IPS-15b (cell line): ENCODE measurements around the gene RCE1.

Experiments
- H3K27me3 ChIP-seq: one replicate; pipeline ENCODE4 v1.6.1; 2013; ENCODE audit warnings: low read length; ENCODE audit not compliant: control insufficient read depth, insufficient read depth
- H3K36me3 ChIP-seq: one replicate; pipeline ENCODE4 v1.6.1; 2013; ENCODE audit warnings: low read length; ENCODE audit not compliant: control insufficient read depth, insufficient read depth
- H3K4me1 ChIP-seq: one replicate; pipeline ENCODE4 v1.6.1; 2013; ENCODE audit warnings: mild to moderate bottlenecking, low read length; ENCODE audit not compliant: control insufficient read depth, insufficient read depth
- H3K4me3 ChIP-seq: one replicate; pipeline ENCODE4 v1.5.1; 2013; ENCODE audit warnings: low read depth, low read length
- H3K9ac ChIP-seq: one replicate; pipeline ENCODE4 v1.6.1; 2013; ENCODE audit warnings: low read depth, mild to moderate bottlenecking, low read length
- H3K9me3 ChIP-seq: one replicate; pipeline ENCODE4 v1.6.1; 2013; ENCODE audit warnings: mild to moderate bottlenecking, low read length; ENCODE audit not compliant: control insufficient read depth, insufficient read depth

The RCE1 gene

GRCh38 chr11:66859686-66860448, 16.6 kb downstream of the RCE1 start:
- H3K4me1 ChIP-seq: peaks cover 4% of the 10 kb centered on the region
- H3K9me3 ChIP-seq: no peaks in the 10 kb centered on the region
- no peak overlapping the region for H3K4me3 ChIP-seq
- peaks cover 23% of the 10 kb centered on the region for H3K36me3 ChIP-seq
- H3K27me3 ChIP-seq: no peaks in the 10 kb centered on the region
- no peak overlapping the region for H3K9ac ChIP-seq

DNA sequence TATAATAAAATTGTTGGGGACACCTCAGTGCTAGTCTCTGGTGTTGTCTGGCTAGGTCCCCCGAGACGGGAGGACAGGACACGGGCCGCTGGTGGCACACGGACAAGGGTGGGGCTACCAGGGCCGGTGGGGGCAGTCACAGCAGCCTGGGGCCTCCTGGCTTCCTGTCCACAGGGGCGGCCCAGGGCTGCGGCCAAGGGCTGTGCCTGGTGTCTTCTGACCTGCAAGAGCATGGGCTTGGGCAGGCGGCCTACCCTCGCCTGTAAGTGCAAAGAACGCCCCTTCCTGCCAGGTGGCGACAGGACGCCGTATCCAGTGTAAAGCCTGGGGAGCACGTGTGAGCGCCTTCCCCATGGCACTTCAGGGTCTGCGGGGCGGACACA, 17.2 kb downstream of the RCE1 start:
- peak overlapping the region; percentile 8 for H3K9ac ChIP-seq
- peaks cover 4% of the 10 kb centered on the region for H3K4me1 ChIP-seq
- H3K27me3 ChIP-seq: no peaks in the 10 kb centered on the region

GRCh38 chr11:66861038-66861773, 18.0 kb downstream of the RCE1 start:
- Histone ChIP-seq H3K9me3 (no peaks in the 10 kb centered on the region), H3K4me1 (no peaks in the 10 kb centered on the region), H3K9ac (peak overlapping the region; percentile 8), H3K27me3 (no peaks in the 10 kb centered on the region), H3K4me3 (no peak overlapping the region), H3K36me3 (peaks cover 26% of the 10 kb centered on the region)

More for the DNA sequence above, 17.2 kb downstream of the RCE1 start:
- H3K36me3 ChIP-seq: peaks cover 23% of the 10 kb centered on the region
- no peaks in the 10 kb centered on the region for H3K9me3 ChIP-seq
- H3K4me3 ChIP-seq: no peak overlapping the region

GRCh38 chr11:66861774-66862558, 18.7 kb downstream of the RCE1 start:
- H3K4me3 ChIP-seq: no peak overlapping the region
- peaks cover 26% of the 10 kb centered on the region for H3K36me3 ChIP-seq
- no peak overlapping the region for H3K9ac ChIP-seq
- no peaks in the 10 kb centered on the region for H3K27me3 ChIP-seq
- no peaks in the 10 kb centered on the region for H3K9me3 ChIP-seq
- no peaks in the 10 kb centered on the region for H3K4me1 ChIP-seq

DNA sequence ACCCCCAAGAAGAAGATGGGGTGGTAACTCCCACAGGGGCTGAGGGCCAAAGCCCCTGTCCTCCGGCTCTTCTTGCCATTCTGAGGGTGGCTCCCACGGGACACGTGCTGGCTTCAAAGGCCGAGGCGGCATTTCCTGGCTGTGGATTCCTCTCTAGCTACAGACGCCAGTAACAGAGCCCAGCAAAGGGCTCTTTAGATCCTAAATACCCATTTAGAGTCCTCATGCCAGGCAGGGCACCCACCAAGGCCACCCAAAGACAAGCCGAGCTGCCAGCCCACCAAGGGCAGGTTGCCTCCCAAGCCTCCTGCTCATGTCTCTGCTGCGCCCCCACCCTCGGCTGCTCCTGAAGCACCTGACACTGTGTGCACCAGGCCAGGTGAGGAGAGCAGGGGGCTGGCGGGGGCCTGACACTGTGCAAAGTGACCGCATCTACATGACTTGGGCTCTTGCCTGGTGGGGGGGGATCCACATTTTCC, 19.4 kb downstream of the RCE1 start:
- H3K4me1 ChIP-seq: no peaks in the 10 kb centered on the region
- H3K9ac ChIP-seq: no peak overlapping the region
- no peaks in the 10 kb centered on the region for H3K9me3 ChIP-seq
- H3K36me3 ChIP-seq: peaks cover 26% of the 10 kb centered on the region
- H3K4me3 ChIP-seq: no peak overlapping the region
- H3K27me3 ChIP-seq: no peaks in the 10 kb centered on the region

GRCh38 chr11:66863428-66864125, 20.3 kb downstream of the RCE1 start:
- H3K27me3 ChIP-seq: no peaks in the 10 kb centered on the region
- no peak overlapping the region for H3K9ac ChIP-seq
- H3K4me1 ChIP-seq: no peaks in the 10 kb centered on the region
- no peak overlapping the region for H3K4me3 ChIP-seq
- peaks cover 26% of the 10 kb centered on the region for H3K36me3 ChIP-seq
- H3K9me3 ChIP-seq: no peaks in the 10 kb centered on the region

GRCh38 chr11:66864172-66864901, 21.1 kb downstream of the RCE1 start:
- peaks cover 20% of the 10 kb centered on the region for H3K36me3 ChIP-seq
- H3K9ac ChIP-seq: no peak overlapping the region
- H3K9me3 ChIP-seq: no peaks in the 10 kb centered on the region

GRCh38 chr11:66864924-66865697, 21.9 kb downstream of the RCE1 start:
- H3K9ac ChIP-seq: no peak overlapping the region
- H3K9me3 ChIP-seq: no peaks in the 10 kb centered on the region
- H3K36me3 ChIP-seq: peaks cover 21% of the 10 kb centered on the region
- H3K4me3 ChIP-seq: no peak overlapping the region
- H3K4me1 ChIP-seq: no peaks in the 10 kb centered on the region
- H3K27me3 ChIP-seq: no peaks in the 10 kb centered on the region

More at GRCh38 chr11:66864172-66864901, 21.1 kb downstream of the RCE1 start:
- no peak overlapping the region for H3K4me3 ChIP-seq
- H3K4me1 ChIP-seq: no peaks in the 10 kb centered on the region
- no peaks in the 10 kb centered on the region for H3K27me3 ChIP-seq

DNA sequence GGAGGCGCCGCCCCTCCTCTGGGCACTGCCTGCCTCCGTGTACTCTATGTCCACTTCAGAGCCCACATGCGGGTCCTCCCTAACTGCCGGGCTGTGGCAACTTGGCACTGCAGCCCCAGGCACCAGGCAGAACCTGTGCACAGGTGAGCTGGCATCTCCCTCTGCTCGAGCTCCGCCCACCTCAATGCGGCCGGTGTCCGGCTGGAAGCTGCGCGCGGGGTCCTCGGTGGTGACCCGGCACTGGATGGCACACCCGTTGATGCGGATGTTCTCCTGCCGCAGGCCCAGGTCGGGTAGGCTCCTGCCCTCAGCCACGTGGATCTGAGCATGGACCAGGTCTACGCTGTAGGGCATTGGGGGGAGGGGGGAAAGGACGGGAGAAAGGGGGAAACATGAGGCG, 22.8 kb downstream of the RCE1 start:
- Histone ChIP-seq H3K9ac (no peak overlapping the region), H3K4me3 (no peak overlapping the region), H3K27me3 (no peaks in the 10 kb centered on the region), H3K36me3 (peaks cover 27% of the 10 kb centered on the region), H3K4me1 (no peaks in the 10 kb centered on the region), H3K9me3 (no peaks in the 10 kb centered on the region)

DNA sequence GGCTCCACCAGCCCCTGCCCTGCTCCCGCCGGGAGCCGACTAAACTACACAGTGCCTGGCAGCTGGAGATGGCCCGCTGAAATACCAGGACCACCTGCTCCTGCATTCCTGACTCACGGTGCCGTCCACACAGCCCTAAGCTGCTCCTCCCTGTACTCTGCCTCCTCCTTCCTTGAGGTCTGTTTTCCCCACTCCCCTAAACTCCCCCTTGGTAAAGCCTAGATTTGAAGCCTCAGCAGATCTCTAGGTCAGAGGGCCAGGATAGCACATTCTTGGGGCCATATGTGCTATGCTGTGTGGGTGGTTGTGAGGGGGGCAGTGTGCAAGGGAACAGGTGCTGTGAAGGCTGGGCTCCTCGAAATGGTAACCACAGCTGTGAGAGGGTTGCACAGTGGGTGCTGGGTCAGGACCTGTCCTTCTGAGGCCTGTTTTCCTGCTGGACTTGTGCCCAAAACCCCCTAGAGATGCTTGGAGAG, 23.3 kb downstream of the RCE1 start:
- H3K9ac ChIP-seq: no peak overlapping the region
- no peaks in the 10 kb centered on the region for H3K9me3 ChIP-seq
- H3K36me3 ChIP-seq: peaks cover 27% of the 10 kb centered on the region
- no peaks in the 10 kb centered on the region for H3K27me3 ChIP-seq
- H3K4me1 ChIP-seq: no peaks in the 10 kb centered on the region
- no peak overlapping the region for H3K4me3 ChIP-seq
